GM12878 (cell line): ENCODE data around the gene FLAD1. TPM values are rescaled to one million over a fixed set of nuclear protein-coding genes. Genes with fewer than 3 reads are reported as not detected.

Source experiments
- ATAC-seq: fragments of 200-7000 bp; cut with Tn5 transposase; 3 replicates; pipeline ENCODE4 v1.9.1; 2020; ENCODE audit warnings: mild to moderate bottlenecking, moderate library complexity
- BruUV-seq: library from RNA; stranded (reverse); fragments of 400-500 nt; replicated peaks from 2 replicates; lab custom pipeline; 2021; lab: Mats Ljungman, UMichigan
- CTCF ChIA-PET: fragments of 300-600 bp; sonication (Branson Sonifier 250); formaldehyde crosslinking; extraction: SDS; loops from one replicate; lab custom pipeline; 2021; ENCODE audit warnings: inconsistent platforms; lab: Yijun Ruan, JAX
- POLR2A ChIA-PET: fragments of 350-600 bp; formaldehyde crosslinking; extraction: SDS; loops from one replicate; lab custom pipeline; 2021; ENCODE audit warnings: inconsistent platforms; lab: Charles Lee
- RAD21 ChIA-PET: fragments of 300-600 bp; sonication (Branson Sonifier 250); formaldehyde crosslinking; loops from one replicate; lab custom pipeline; 2023; ENCODE audit warnings: antibody characterized with exemption; ENCODE audit not compliant: unreplicated experiment; lab: Charles Lee
- SMC1A ChIA-PET: fragments of 300-600 bp; sonication (Branson Sonifier 250); formaldehyde crosslinking; loops from one replicate; lab custom pipeline; 2023; ENCODE audit not compliant: unreplicated experiment, uncharacterized antibody; lab: Charles Lee
- DNase-seq: peaks from one replicate; pipeline ENCODE4 v3.0.0-alpha.2; 2011; ENCODE audit warnings: low read depth, low spot score
- FAIRE-seq: peaks from 3 replicates; lab custom pipeline; 2011; peaks lifted over from hg19 to GRCh38; lab: Jason Lieb, UNC
- H2AFZ ChIP-seq: 2 replicates; pipeline ENCODE4 v1.6.0; 2011; ENCODE audit warnings: low read depth, low read length, control low read depth; ENCODE audit not compliant: control insufficient read depth
- H3K27ac ChIP-seq: 2 replicates; pipeline ENCODE4 v1.5.1; 2011; ENCODE audit warnings: control low read depth; ENCODE audit not compliant: control insufficient read depth, insufficient read depth
- H3K27me3 ChIP-seq, 2 experiments: replicated peaks in 1 of 2; 2 replicates each; pipeline versions ENCODE4 v1.6.0 to v1.6.1; 2011; ENCODE audit warnings: low read length in 1 of 2; ENCODE audit not compliant: control insufficient read depth in 2 of 2, insufficient read depth in 2 of 2
- H3K36me3 ChIP-seq, 2 experiments: 2 replicates each; pipeline ENCODE4 v1.5.1; 2011; ENCODE audit warnings: low read length in 1 of 2; ENCODE audit not compliant: control insufficient read depth in 2 of 2, insufficient read depth in 2 of 2
- H3K4me1 ChIP-seq: 2 replicates; pipeline ENCODE4 v1.6.1; 2011; ENCODE audit warnings: mild to moderate bottlenecking, low read length, moderate library complexity, mixed read lengths; ENCODE audit not compliant: control insufficient read depth, insufficient read depth
- H3K4me2 ChIP-seq: 2 replicates; pipeline ENCODE4 v1.6.0; 2011; ENCODE audit warnings: control low read depth; ENCODE audit not compliant: control insufficient read depth, insufficient read depth
- H3K4me3 ChIP-seq: fragments of 200-600 bp; sonication (generic); 2 replicates; pipeline ENCODE4 v1.5.1; 2016
- H3K79me2 ChIP-seq: 2 replicates; pipeline ENCODE4 v1.6.0; 2011; ENCODE audit warnings: low read length; ENCODE audit not compliant: control insufficient read depth, insufficient read depth
- H3K9ac ChIP-seq: 2 replicates; pipeline ENCODE4 v1.8.0; 2011; ENCODE audit warnings: low read length, control low read depth, mixed read lengths; ENCODE audit not compliant: control insufficient read depth, insufficient read depth
- H3K9me3 ChIP-seq: replicated peaks from 3 replicates; pipeline ENCODE4 v1.5.1; 2011; ENCODE audit warnings: mild to moderate bottlenecking, low read length; ENCODE audit not compliant: control insufficient read depth, insufficient read depth
- H4K20me1 ChIP-seq: 2 replicates; pipeline ENCODE4 v1.6.0; 2011; ENCODE audit not compliant: control insufficient read depth, insufficient read depth
- CEBPB ChIP-seq, 2 experiments: fragments of 150-350 bp in 1 of 2; IDR thresholded peaks; 2 replicates each; pipeline ENCODE4 v1.6.1; 2012 to 2014; ENCODE audit warnings: low read depth in 2 of 2, low read length in 2 of 2, borderline replicate concordance in 1 of 2, inconsistent platforms in 1 of 2
- E2F8 ChIP-seq: fragments of 450-650 bp; IDR thresholded peaks from 2 replicates; pipeline ENCODE4 v1.6.1; 2018; ENCODE audit warnings: mild to moderate bottlenecking, low read depth, moderate library complexity; ENCODE audit not compliant: partially characterized antibody
- IKZF1 ChIP-seq: fragments of 450-650 bp; conservative IDR thresholded peaks from 2 replicates; pipeline ENCODE4 v1.6.1; 2017; ENCODE audit warnings: antibody characterized with exemption, mild to moderate bottlenecking
- MEF2B ChIP-seq: fragments of 450-650 bp; IDR thresholded peaks from 2 replicates; pipeline ENCODE4 v1.6.1; 2018; ENCODE audit warnings: mild to moderate bottlenecking, moderate library complexity; ENCODE audit not compliant: partially characterized antibody, poor library complexity, severe bottlenecking
- RAD51 ChIP-seq: fragments of 450-650 bp; IDR thresholded peaks from 2 replicates; pipeline ENCODE4 v1.6.1; 2016; ENCODE audit warnings: moderate library complexity, mild to moderate bottlenecking, inconsistent platforms
- SMARCA5 ChIP-seq: fragments of 450-650 bp; IDR thresholded peaks from 2 replicates; pipeline ENCODE4 v1.6.1; 2017; ENCODE audit warnings: mild to moderate bottlenecking
- SMC3 ChIP-seq: IDR thresholded peaks from 2 replicates; pipeline ENCODE4 v1.6.1; 2011; ENCODE audit warnings: low read length, improper control_type of control experiment, borderline replicate concordance
- WGBS: methylation state at CpG from one replicate; pipeline ENCODE4 v1.1.6; 2016; ENCODE audit warnings: low lambda C conversion rate; ENCODE audit not compliant: insufficient replicate concordance, insufficient coverage; ENCODE audit errors: missing lambda C conversion rate; 5-methylcytosine and 5-hydroxymethylcytosine counted together
- in situ Hi-C: fragments of 300-500 bp; cut with MboI; formaldehyde crosslinking; loops from 9 replicates; pipeline ENCODE4 v1.14.3; 2018; ENCODE audit warnings: mixed read lengths
- intact Hi-C: fragments of 100-400 bp; cut with micrococcal nuclease; formaldehyde crosslinking; loops from one replicate; pipeline ENCODE4 v1.14.2; 2022; ENCODE audit not compliant: unreplicated experiment
- polyA plus RNA-seq, 11 experiments: library from polyadenylated mRNA; depleted of rRNA in 4 of 11; unstranded in 6 of 11; stranded (reverse) in 5 of 11; fragments of >200 nt; fragmentation: Nextera tagmentation in 4 of 11; fragmentation: Illumina TruSeq in 1 of 11; extraction: Ambion mirVana in 4 of 11; extraction: Trizol in 1 of 11; gene quantifications; 1 replicate in 1 of 11; 2 replicates in 10 of 11; pipeline versions ENCODE4 v1.2.1 to v1.2.3, GENCODE V29; 2011 to 2016; ENCODE audit warnings: inconsistent platforms in 2 of 11, missing spikeins in 2 of 11, low read depth in 1 of 11
- total RNA-seq, 4 experiments: library from RNA; depleted of rRNA in 3 of 4; stranded (reverse); fragments of >200 nt in 3 of 4; fragmentation: Illumina TruSeq in 1 of 4; extraction: Trizol in 1 of 4; gene quantifications; 2 replicates each; pipeline versions ENCODE4 v1.2.1 to v1.2.3, GENCODE V29; 2013 to 2021
- TF ChIP-seq, protein P1 (sequence below): fragments of 450-650 bp; IDR thresholded peaks from 2 replicates; pipeline ENCODE4 v1.6.1; 2017; ENCODE audit warnings: mild to moderate bottlenecking, moderate library complexity

Gene FLAD1
- total and polyA plus RNA-seq, 10 of the 15 experiments (the other 5 are each of a cell fraction or from before 2014, with no cell fraction given), result 22.9 to 93.4 (median 56.6) TPM

DNA sequence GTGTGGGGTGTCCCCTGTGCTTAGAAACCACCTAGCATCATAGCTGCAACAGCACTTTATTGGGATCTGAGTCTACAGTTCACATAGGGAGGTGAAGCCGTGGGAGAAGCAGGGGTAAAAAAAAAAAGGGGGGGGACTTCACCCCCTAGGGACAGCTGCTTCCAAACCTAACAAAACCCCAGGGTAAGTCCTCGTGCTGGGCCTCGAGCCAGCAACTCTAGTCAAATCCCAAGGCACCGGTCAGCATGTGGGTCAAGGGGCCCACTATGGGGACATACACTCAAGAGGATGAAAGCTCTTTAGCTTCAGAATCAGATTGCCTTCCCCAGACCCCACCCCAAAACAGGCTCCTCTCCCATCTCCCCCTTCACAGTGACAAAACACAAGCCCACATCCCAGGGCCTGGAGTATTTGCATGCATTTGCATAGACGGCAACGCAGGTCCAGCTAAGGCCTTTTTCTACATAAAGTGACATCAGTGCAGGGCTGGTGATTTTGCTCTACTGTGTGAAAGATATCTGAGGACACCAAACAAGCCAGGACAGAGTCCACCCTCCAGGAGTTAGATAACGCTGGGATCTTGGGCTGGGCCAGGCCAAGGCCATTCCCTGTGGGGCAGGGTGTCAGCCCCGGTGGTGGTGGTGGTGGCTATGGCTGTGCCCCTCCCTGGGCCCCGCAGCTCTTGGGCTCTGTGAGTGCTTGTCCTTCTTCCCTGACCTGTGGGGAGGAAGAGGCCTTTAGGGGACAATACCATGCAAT lies 38.6 kb upstream of the FLAD1 start (continued):
- TF ChIP-seq, protein P1, sequence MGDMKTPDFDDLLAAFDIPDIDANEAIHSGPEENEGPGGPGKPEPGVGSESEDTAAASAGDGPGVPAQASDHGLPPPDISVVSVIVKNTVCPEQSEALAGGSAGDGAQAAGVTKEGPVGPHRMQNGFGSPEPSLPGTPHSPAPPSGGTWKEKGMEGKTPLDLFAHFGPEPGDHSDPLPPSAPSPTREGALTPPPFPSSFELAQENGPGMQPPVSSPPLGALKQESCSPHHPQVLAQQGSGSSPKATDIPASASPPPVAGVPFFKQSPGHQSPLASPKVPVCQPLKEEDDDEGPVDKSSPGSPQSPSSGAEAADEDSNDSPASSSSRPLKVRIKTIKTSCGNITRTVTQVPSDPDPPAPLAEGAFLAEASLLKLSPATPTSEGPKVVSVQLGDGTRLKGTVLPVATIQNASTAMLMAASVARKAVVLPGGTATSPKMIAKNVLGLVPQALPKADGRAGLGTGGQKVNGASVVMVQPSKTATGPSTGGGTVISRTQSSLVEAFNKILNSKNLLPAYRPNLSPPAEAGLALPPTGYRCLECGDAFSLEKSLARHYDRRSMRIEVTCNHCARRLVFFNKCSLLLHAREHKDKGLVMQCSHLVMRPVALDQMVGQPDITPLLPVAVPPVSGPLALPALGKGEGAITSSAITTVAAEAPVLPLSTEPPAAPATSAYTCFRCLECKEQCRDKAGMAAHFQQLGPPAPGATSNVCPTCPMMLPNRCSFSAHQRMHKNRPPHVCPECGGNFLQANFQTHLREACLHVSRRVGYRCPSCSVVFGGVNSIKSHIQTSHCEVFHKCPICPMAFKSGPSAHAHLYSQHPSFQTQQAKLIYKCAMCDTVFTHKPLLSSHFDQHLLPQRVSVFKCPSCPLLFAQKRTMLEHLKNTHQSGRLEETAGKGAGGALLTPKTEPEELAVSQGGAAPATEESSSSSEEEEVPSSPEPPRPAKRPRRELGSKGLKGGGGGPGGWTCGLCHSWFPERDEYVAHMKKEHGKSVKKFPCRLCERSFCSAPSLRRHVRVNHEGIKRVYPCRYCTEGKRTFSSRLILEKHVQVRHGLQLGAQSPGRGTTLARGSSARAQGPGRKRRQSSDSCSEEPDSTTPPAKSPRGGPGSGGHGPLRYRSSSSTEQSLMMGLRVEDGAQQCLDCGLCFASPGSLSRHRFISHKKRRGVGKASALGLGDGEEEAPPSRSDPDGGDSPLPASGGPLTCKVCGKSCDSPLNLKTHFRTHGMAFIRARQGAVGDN, result peak; percentile 67; the same call in 1 of the 2 replicates
- TF ChIP-seq, all 136 proteins: peak for 11

GRCh38 chr1:154945160-154945961 lies 37.8 kb upstream of the FLAD1 start:
- no peak for DNase-seq
- H3K4me3 ChIP-seq, result no peak overlapping the region
- H3K27ac ChIP-seq, result peak overlapping the region; percentile 100
- no peak for FAIRE-seq
- in situ Hi-C loops (no loop called here), intact Hi-C loops (no loop called here)
- no peak for ATAC-seq
- H4K20me1 ChIP-seq, result no peaks in the 10 kb centered on the region
- H3K9me3 ChIP-seq, result no peaks in the 10 kb centered on the region; the same call in 2 of the 3 replicates
- peaks cover 24% of the 10 kb centered on the region for H3K79me2 ChIP-seq
- POLR2A ChIA-PET, result interaction anchor here (1.0 to 3.4 kb wide), 4 partner anchors 10 to 57 kb away, joined by 3 to 19 read pairs (median 12); partner anchors contain the start of genes PMVK, PYGO2, SHC1 and ZBTB7B
- CTCF ChIA-PET, result interaction anchor here (0.5 to 2.2 kb wide), 11 partner anchors 16 to 554 kb away, joined by 3 to 16 read pairs (median 3); partner anchors contain the start of gene PYGO2
- peak overlapping the region; percentile 8; the same call in 1 of the 2 replicates for H3K4me2 ChIP-seq
- H3K4me1 ChIP-seq, result peaks cover 49% of the 10 kb centered on the region
- H2AFZ ChIP-seq, result no peak overlapping the region
- 68% methylated on average over 15 of the region's 15 CpGs for WGBS
- no peaks in the 10 kb centered on the region for H3K27me3 ChIP-seq
- H3K36me3 ChIP-seq, result peaks cover 3 to 6% of the 10 kb centered on the region in 2 experiments; a peak in 3 of 4 replicates
- H3K9ac ChIP-seq, result no peak overlapping the region
- SMC1A ChIA-PET, result interaction anchor here (0.8 to 2.1 kb wide), 11 partner anchors 9 to 466 kb away, joined by 3 to 8 read pairs (median 4); partner anchors contain the start of gene PMVK
- BruUV-seq, result TSS peak; percentile 34
- RAD21 ChIA-PET, result interaction anchor here (0.8 to 2.6 kb wide), 7 partner anchors 9 to 247 kb away, joined by 3 to 13 read pairs (median 6); partner anchors contain the start of genes PMVK and PYGO2
- TF ChIP-seq RAD51 (no peak), MEF2B (no peak), SMARCA5 (no peak), E2F8 (no peak), IKZF1 (no peak), CEBPB (IDR thresholded peaks at IDR 0.05; ENCODE audit: borderline replicate concordance in 1 of 2, low read depth in 2 of 2, low read length in 2 of 2) (no peak), SMC3 (no peak)
